B cell (primary cell): ENCODE data around the gene PIAS3. TPM values are rescaled to one million over a fixed set of nuclear protein-coding genes. Genes with fewer than 3 reads are reported as not detected.

ENCODE experiments used
- ATAC-seq: fragments of 200-7000 bp; cut with Tn5 transposase; one replicate; pipeline ENCODE4 v1.10.0; 2021; ENCODE audit warnings: low read depth, mild to moderate bottlenecking, moderate number of reproducible peaks, moderate library complexity
- CTCF ChIA-PET: fragments of 350-600 bp; sonication (Branson Sonifier 250); formaldehyde crosslinking; loops from one replicate; lab custom pipeline; 2021; ENCODE audit warnings: antibody characterized with exemption, inconsistent platforms; lab: Charles Lee
- POLR2A ChIA-PET: fragments of 350-600 bp; sonication (Branson Sonifier 250); formaldehyde crosslinking; loops from one replicate; lab custom pipeline; 2021; ENCODE audit warnings: antibody characterized with exemption; lab: Charles Lee
- DNase-seq: peaks from one replicate; pipeline ENCODE4 v3.0.0; 2013
- H2AFZ ChIP-seq: 2 replicates; pipeline ENCODE4 v1.6.1; 2012; ENCODE audit warnings: mild to moderate bottlenecking, low read depth, low read length; ENCODE audit not compliant: insufficient read depth, poor library complexity, severe bottlenecking
- H3K27ac ChIP-seq, 2 donors: 1 replicate in 1 of 2; 2 replicates in 1 of 2; pipeline ENCODE4 v1.5.1; 2012 to 2013; ENCODE audit warnings: low read length in 2 of 2, mild to moderate bottlenecking in 2 of 2, moderate library complexity in 1 of 2
- H3K27me3 ChIP-seq, 4 experiments: fragments of 200-600 bp in 1 of 4; sonication (generic) in 1 of 4; replicated peaks in 1 of 4; 1 replicate in 2 of 4; 2 replicates in 2 of 4; pipeline versions ENCODE4 v1.6.1 to v1.7.0; 2013 to 2016; ENCODE audit warnings: low read length in 3 of 4, mild to moderate bottlenecking in 2 of 4, mixed read lengths in 1 of 4, moderate library complexity in 1 of 4; ENCODE audit not compliant: insufficient read depth in 4 of 4, control insufficient read depth in 3 of 4; ENCODE audit errors: control extremely low read depth in 1 of 4
- H3K36me3 ChIP-seq, 2 experiments: replicated peaks in 1 of 2; 1 replicate in 1 of 2; 2 replicates in 1 of 2; pipeline versions ENCODE4 v1.6.1 to v1.7.1; 2013; ENCODE audit warnings: low read length in 1 of 2; ENCODE audit not compliant: insufficient read depth in 2 of 2, control insufficient read depth in 1 of 2; ENCODE audit errors: control extremely low read depth in 1 of 2, extremely low read depth in 1 of 2
- H3K4me1 ChIP-seq, 2 donors: fragments of 200-600 bp in 1 of 2; sonication (generic) in 1 of 2; 1 replicate in 1 of 2; 2 replicates in 1 of 2; pipeline versions ENCODE4 v1.5.1 to v1.6.1; 2013 to 2017; ENCODE audit warnings: low read length in 2 of 2; ENCODE audit not compliant: control insufficient read depth in 2 of 2, insufficient read depth in 2 of 2
- H3K4me2 ChIP-seq: replicated peaks from 2 replicates; pipeline ENCODE3; 2012; ENCODE audit warnings: mild to moderate bottlenecking, low read depth, low read length; ENCODE audit not compliant: poor library complexity, severe bottlenecking
- H3K4me3 ChIP-seq, 5 experiments: fragments of 200-600 bp in 1 of 5; sonication (generic) in 1 of 5; 1 replicate in 3 of 5; 2 replicates in 2 of 5; pipeline versions ENCODE4 v1.5.1 to v1.7.0; 2011 to 2016; ENCODE audit warnings: low read length in 4 of 5, mild to moderate bottlenecking in 4 of 5, low read depth in 2 of 5, control low read depth in 1 of 5, moderate library complexity in 1 of 5; ENCODE audit not compliant: insufficient read depth in 1 of 5; ENCODE audit errors: control extremely low read depth in 1 of 5, extremely low read depth in 1 of 5
- H3K79me2 ChIP-seq: fragments of 200-600 bp; sonication (generic); one replicate; pipeline ENCODE4 v1.6.0; 2016; ENCODE audit warnings: low read length; ENCODE audit not compliant: control insufficient read depth, insufficient read depth
- H3K9ac ChIP-seq: fragments of 200-600 bp; sonication (generic); 2 replicates; pipeline ENCODE4 v1.6.1; 2017; ENCODE audit warnings: mild to moderate bottlenecking, low read length, moderate library complexity
- H3K9me3 ChIP-seq, 3 donors: one replicate each; pipeline versions ENCODE4 v1.6.1 to v1.7.1; 2013; ENCODE audit warnings: low read length in 2 of 3; ENCODE audit not compliant: control insufficient read depth in 2 of 3, insufficient read depth in 1 of 3; ENCODE audit errors: control extremely low read depth in 1 of 3
- H4K20me1 ChIP-seq: 2 replicates; pipeline ENCODE4 v1.6.0; 2012; ENCODE audit warnings: mild to moderate bottlenecking, low read length; ENCODE audit not compliant: insufficient read depth, control insufficient read depth, poor library complexity, severe bottlenecking
- H3K27ac Mint-ChIP-seq: one replicate; pipeline ENCODE4 v1.8.0; 2021; ENCODE audit warnings: mixed read lengths
- H3K27me3 Mint-ChIP-seq: one replicate; pipeline ENCODE4 v1.8.0; 2021; ENCODE audit warnings: mixed read lengths
- H3K4me1 Mint-ChIP-seq: one replicate; pipeline ENCODE4 v1.8.0; 2021; ENCODE audit warnings: mixed read lengths
- H3K4me3 Mint-ChIP-seq: one replicate; pipeline ENCODE4 v1.8.0; 2021; ENCODE audit warnings: mixed read lengths
- H3K9me3 Mint-ChIP-seq: one replicate; pipeline ENCODE4 v1.8.0; 2022; ENCODE audit warnings: mixed read lengths; ENCODE audit not compliant: insufficient read depth
- CTCF ChIP-seq: fragments of 200-600 bp; IDR thresholded peaks from one replicate; pipeline ENCODE4 v1.8.0; 2022; ENCODE audit warnings: antibody characterized with exemption, mild to moderate bottlenecking
- EZH2 ChIP-seq: IDR thresholded peaks from 2 replicates; pipeline ENCODE4 v1.6.1; 2012; ENCODE audit warnings: borderline replicate concordance, low read depth, mild to moderate bottlenecking, moderate library complexity, low read length; ENCODE audit not compliant: insufficient read depth, poor library complexity, severe bottlenecking
- WGBS: methylation state at CpG from one replicate; pipeline ENCODE4 v1.1.5; 2013; ENCODE audit warnings: missing lambda C conversion rate; ENCODE audit not compliant: insufficient coverage; 5-methylcytosine and 5-hydroxymethylcytosine counted together
- intact Hi-C: fragments of 100-400 bp; cut with micrococcal nuclease; formaldehyde crosslinking; loops from one replicate; pipeline ENCODE4 v1.10.0; 2022
- polyA plus RNA-seq: library from polyadenylated mRNA; depleted of rRNA; stranded (reverse); fragments of >200 nt; gene quantifications from 2 replicates; pipeline ENCODE4 v1.2.3, GENCODE V29; 2012
- total RNA-seq, 2 donors: library from RNA; stranded (reverse); fragments of 120-200 nt in 1 of 2; gene quantifications; 1 replicate in 1 of 2; 2 replicates in 1 of 2; pipeline versions ENCODE4 v1.2.3 to v1.2.4, GENCODE V29; 2013 to 2022

PIAS3 gene
- total and polyA plus RNA-seq, 2 donors (not counting 1 experiment from before 2014, with no cell fraction given) = 23.2 to 45.0 TPM

- Mint-ChIP-seq H3K4me3 (no peak overlapping the region), H3K27ac (no peak overlapping the region), H3K4me1 (no peaks in the 10 kb centered on the region), H3K27me3 (no peaks in the 10 kb centered on the region), H3K9me3 (no peaks in the 10 kb centered on the region)
- Histone ChIP-seq H3K27ac (no peak overlapping the region), H4K20me1 (no peaks in the 10 kb centered on the region), H3K36me3 (no peaks in the 10 kb centered on the region), H3K9me3 (no peaks in the 10 kb centered on the region), H3K4me2 (no peak overlapping the region), H3K4me1 (no peaks in the 10 kb centered on the region), H3K27me3 (no peaks in the 10 kb centered on the region), H3K79me2 (no peaks in the 10 kb centered on the region), H3K4me3 (no peak overlapping the region), H2AFZ (no peak overlapping the region), H3K9ac (no peak overlapping the region)
- intact Hi-C loops = no loop called here
- no peak for ATAC-seq
- TF ChIP-seq CTCF (no peak), EZH2 (no peak)
- 92% methylated on average over 5 of the region's 5 CpGs for WGBS
- CTCF ChIA-PET = no interaction called here
- POLR2A ChIA-PET = no interaction called here
- DNase-seq = no peak
Observed at GRCh38 chr1:145898756-145899155, 39.9 kb upstream of the PIAS3 start.

DNA sequence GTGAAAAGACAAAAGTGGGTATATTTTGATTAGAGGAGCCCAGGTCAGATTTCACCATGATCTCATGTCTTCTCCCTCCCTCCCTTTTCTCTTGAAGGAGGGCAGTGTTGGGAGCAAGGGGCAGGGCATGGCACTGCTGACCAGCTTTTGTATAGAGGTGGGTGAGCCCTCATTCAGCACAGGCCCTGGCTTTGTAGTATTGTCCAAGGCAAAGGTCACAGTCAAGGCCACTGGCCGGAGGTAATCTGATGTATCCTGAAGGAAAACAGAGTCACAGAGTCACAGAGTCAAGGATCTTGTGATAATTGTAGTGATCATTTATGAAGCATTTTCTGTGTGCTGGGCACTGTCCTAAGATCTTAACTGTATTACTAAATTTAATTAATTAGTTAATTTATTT lies 39.1 kb upstream of the PIAS3 start:
- H3K27me3 Mint-ChIP-seq = no peaks in the 10 kb centered on the region
- no peaks in the 10 kb centered on the region for H3K36me3 ChIP-seq
- no peak overlapping the region for H3K4me3 ChIP-seq
- no peak overlapping the region for H3K9ac ChIP-seq
- H2AFZ ChIP-seq = no peak overlapping the region
- no peaks in the 10 kb centered on the region for H3K4me1 ChIP-seq
- ChIA-PET CTCF (no interaction called here), POLR2A (no interaction called here)
- ATAC-seq (no peak), DNase-seq (no peak)
- H3K27ac ChIP-seq = no peak overlapping the region
- no peaks in the 10 kb centered on the region for H3K79me2 ChIP-seq
- no peak overlapping the region for H3K4me3 Mint-ChIP-seq
- H3K4me1 Mint-ChIP-seq = no peaks in the 10 kb centered on the region
- intact Hi-C loops = no loop called here
- H3K4me2 ChIP-seq = no peak overlapping the region
- no peak for TF ChIP-seq CTCF
- TF ChIP-seq EZH2 = no peak
- WGBS = 100% methylated on average over 1 of the region's 1 CpG
- no peaks in the 10 kb centered on the region for H3K9me3 Mint-ChIP-seq
- H3K9me3 ChIP-seq = no peaks in the 10 kb centered on the region
- H3K27me3 ChIP-seq = no peaks in the 10 kb centered on the region
- no peaks in the 10 kb centered on the region for H4K20me1 ChIP-seq
- no peak overlapping the region for H3K27ac Mint-ChIP-seq
